ENCODE data around the gene MARCHF2.
A peak's percentile ranks its signal among the peaks of the same experiment; 100 is the strongest.

MARCHF2 gene

DNA sequence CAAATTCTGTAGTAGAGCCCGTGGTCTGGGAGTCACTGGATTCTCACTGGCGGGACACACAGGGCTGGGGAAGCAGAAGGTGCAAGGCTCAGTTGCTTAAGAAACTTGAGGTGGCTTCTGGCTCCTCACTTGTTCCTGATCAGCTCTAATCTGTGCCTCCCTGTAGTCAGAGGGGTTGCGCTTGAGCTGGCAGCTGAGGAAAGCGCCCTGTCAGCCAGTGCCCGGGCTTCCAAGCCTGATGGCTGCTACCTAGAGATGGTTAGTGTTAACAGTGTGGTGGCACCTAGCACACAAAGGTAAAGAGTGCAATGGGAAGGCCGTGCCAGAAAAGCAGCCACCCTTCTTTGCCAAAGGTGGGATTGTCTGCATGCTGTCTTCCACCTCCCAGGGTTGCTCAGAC lies 40.5 kb downstream of the MARCHF2 start:
- DNase-seq (ENCODE audit: low read depth), result no peak

GRCh38 chr19:8454218-8454617 lies 41.1 kb downstream of the MARCHF2 start:
- DNase-seq (ENCODE audit: low read depth), result no peak

DNA sequence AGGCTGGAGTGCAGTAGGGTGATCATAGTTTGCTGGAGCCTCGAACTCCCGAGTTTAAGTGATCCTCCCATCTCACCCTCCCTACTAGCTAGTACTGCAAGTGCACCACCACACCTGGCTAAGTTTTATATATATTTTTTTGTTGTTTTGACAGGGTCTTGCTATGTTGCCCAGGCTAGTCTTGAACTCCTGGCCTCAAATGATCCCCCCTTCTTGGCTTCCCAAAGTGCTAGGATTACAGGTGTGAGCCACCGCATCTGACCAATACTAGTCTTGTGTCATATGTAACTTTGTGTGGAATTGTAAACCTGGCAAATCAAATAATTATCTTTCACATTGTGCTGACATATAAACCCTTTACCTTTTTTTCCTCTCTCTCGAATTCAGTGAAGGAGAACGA lies 41.9 kb downstream of the MARCHF2 start:
- DNase-seq (ENCODE audit: low read depth), result no peak

- DNase-seq (ENCODE audit: low read depth), result no peak
These were observed 43.0 kb downstream of the MARCHF2 start for GRCh38 chr19:8456064-8456463.

- DNase-seq (ENCODE audit: low read depth), result no peak
These were observed 44.1 kb downstream of the MARCHF2 start for GRCh38 chr19:8457209-8457608.

GRCh38 chr19:8457827-8458226 lies 44.7 kb downstream of the MARCHF2 start:
- no peak for DNase-seq (ENCODE audit: low read depth)

DNA sequence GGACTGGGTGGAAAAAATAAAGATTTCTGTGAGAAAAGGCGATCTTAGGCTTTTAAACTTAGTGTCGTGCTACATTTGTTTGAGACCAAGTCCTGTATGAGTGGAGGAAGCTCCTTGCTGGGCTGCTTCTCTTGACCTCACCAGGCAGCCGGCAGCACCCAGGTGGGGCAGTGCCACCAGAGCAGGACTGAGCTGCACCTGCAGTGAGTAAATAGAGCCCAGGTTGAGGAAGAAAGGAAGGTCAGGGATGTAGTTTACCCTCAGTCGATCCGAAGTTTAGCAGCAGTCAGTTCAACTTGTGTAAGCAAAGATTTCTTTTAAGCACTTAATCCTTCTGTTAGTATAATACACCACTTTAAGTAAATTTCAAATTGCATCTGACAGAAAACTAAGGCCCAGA lies 45.3 kb downstream of the MARCHF2 start:
- no peak for DNase-seq (ENCODE audit: low read depth)

DNA sequence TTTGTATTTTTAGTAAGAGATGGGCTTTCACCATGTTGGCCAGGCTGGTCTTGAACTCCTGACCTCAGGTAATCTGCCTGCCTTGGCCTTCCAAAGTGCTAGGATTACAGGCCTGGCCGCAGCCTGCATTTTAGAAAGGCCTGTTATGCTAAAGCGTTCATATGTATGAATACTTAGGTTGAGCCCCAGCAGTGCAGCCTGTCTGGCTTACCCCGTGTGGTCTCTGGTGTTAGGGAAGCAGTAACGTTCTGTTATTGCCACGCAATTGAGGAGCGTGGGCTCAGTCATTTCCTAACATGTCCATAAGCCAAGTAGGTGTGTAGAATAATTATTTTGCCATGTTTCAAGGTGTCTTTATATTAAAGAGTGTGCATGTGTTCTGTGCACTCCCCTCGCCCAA lies 46.0 kb downstream of the MARCHF2 start:
- no peak for DNase-seq (ENCODE audit: low read depth)

DNA sequence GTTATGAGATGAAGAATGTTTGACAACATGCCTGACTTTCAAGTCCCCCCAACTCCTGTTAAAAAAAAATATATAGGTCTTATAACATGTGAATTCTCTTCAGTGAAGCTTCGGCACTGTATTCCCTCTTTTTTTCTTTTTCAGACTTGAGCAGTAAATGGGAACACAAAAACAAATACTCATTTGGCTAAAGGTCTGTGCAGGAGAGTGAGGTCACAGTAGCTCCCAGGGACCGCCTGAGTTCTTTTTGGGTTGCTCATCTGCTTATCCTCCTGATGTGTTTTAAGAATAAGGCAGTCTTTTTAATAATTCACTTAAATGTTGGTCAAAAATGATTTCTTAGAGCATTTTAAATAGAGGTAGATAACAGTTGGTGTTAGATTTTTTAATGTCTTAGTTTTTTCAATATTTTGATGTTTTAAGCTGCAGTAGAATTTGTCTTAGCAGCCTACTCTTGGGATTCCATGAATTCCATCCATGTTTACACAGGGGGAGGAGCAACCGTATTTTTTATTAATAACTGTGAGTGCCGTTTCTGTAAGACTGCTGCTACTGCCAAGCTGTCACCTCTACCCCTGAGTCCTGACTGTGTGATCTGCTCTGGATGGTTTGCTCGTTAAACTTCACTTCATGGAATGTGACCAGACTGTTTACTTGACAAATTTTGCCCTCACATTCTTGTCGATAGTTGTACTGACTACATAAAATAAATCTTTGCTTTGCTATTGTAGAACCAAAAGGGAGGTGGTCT lies 46.6 kb downstream of the MARCHF2 start:
- DNase-seq (ENCODE audit: low read depth), result peak; percentile 51

DNA sequence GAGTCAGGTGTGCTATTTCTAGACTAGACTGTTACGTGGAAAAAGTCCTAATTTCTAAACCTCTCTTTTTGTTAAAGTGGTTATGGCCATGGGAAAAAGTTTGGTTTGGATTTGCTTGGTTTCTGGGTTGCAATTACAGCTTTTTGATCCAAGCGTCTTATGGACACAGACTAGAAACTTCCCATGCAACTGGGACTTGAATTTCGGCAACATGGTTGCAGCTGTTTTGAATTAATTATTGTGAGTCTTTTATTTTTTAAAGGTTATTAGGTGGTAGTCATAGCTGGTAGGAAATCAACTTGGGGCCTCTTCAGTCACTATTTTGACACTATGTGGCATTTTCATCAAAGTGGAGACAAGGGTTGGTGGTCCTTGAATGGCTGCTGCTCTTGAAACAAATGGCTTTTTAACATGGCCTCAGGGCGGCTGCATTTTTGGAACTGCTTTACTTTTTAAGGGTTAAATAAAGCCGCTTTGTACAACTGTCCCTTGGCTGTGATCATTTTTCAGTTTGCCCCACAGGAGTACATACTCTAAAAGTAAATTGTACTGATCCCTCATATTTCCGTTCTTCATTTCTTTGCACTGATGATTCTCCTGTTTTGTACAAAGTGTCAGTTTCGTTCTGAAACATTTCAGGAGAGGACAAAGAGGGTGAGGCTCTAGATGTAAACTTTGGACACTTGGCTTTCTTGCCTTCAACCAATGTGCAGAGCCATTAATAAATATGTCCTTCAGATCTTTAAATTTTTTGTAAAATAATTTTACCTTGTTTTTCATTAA lies 47.6 kb downstream of the MARCHF2 start:
- DNase-seq (ENCODE audit: low read depth), result peak; percentile 72

- DNase-seq (ENCODE audit: low read depth), result no peak
These were observed 48.3 kb downstream of the MARCHF2 start for GRCh38 chr19:8461376-8461775.

DNA sequence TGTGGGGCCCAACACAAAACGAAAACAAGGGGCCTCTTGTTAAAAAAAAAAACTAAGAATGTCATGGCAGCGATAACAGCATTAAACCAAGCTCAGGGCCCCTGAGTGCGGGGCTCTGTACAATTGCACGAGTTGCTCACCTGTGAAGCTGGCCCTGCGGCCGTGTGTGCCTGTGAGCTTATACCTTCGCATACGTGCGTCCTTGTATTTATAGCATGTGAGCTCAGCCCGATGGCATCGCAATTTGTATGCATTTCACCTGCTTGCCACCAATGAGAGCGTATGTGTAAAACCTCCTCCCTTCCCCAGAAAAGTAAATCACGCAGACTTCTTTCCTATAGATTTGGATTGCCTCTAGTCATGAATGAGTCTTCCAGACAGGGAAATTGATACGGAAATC lies 48.8 kb downstream of the MARCHF2 start:
- DNase-seq (ENCODE audit: low read depth), result no peak

DNA sequence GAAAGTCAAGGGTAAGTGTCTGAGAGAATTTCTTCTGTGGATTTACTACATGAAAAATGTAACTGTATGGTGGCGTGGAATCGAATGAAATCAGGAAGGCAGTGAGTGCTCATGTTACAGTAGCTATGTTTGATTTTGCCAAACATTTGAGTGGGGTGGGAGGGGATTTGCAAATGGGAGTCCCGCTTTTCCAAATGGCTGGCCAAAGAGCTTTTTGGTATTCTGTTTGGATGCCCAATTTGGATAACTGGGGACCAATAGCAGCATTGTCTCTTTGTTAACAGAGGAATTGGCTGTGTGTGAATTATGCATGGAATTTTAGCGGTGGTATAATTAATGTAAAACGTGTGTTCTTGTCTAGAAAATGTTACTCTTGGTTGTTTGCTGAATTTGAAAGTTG lies 49.5 kb downstream of the MARCHF2 start:
- peak; percentile 50 for DNase-seq (ENCODE audit: low read depth)

- DNase-seq (ENCODE audit: low read depth), result no peak
These were observed 50.3 kb downstream of the MARCHF2 start for GRCh38 chr19:8463365-8463764.

GRCh38 chr19:8466018-8466417 lies 52.9 kb downstream of the MARCHF2 start:
- DNase-seq (ENCODE audit: low read depth), result peak; percentile 68

DNA sequence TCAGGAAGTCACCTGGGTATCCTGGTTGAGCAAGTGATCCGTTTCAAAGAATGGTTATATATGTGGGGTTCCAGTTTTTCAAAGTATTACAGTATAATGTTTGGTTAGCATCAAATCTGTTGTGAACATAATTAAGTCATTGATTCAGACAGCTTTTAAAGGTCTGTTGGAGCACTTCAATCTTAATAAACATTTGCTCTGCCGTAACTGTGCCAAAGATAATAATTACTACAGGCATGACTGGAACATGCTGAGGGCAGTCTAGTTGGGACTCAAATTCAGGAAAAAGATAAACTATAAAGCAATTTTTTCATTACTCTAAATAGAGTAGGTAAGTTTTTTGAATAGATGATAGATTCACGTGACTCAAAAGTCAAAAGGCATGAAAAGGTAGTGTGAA lies 55.0 kb downstream of the MARCHF2 start:
- DNase-seq (ENCODE audit: low read depth), result no peak

DNA sequence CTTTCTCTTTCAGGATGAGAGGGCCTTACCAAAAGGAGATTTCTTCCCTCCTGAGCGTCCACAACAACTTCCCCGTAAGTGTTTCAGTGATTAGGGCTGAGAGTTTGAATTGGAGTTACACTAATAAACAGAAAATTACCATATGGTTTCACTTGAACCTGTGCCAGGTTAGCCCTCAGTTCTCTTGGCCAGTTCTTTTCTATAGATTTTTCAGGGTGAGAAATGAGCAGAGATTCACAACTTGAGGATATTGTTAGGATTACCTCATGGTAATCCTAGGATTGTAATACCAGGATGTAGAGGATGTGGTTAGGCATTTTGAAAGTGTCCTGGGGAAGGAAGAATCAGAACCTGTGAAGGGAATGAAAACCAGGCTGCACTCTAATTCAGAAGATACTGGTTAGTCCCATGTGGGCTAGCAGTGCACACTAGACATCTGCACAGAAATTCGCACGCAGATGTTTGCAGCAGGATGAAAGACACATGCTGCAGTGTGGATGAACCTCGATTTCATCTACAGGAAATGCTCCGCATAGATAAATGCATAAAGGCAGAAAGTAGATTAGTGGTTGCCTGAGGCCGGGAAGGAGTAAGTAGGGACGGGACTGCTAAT lies 55.8 kb downstream of the MARCHF2 start:
- peak; percentile 73 for DNase-seq (ENCODE audit: low read depth)

- no peak for DNase-seq (ENCODE audit: low read depth)
These were observed 56.7 kb downstream of the MARCHF2 start for GRCh38 chr19:8469613-8470368.

- no peak for DNase-seq (ENCODE audit: low read depth)
These were observed 60.8 kb downstream of the MARCHF2 start for GRCh38 chr19:8473648-8474476.

DNA sequence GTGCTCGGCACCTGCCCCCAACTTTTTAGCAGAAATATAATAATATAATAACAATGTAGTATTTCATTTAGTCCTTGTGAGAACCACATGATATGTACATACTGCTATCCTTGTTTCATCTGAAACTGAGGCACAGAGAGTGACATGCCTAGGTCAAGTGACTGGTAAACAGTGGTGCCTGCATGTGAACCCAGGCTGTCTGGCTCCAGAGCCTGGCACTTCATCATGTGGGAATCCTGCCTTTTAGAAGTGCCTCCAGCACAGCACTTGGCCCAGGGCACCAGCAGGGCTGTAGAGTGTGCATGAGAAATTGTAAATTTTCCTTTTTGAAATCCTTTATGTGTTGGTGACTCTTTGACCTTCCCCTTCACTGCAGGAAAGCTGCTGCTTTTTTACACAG lies 61.9 kb downstream of the MARCHF2 start:
- DNase-seq (ENCODE audit: low read depth), result no peak

- DNase-seq (ENCODE audit: low read depth), result no peak
These were observed 63.4 kb downstream of the MARCHF2 start for GRCh38 chr19:8476524-8476923.

DNA sequence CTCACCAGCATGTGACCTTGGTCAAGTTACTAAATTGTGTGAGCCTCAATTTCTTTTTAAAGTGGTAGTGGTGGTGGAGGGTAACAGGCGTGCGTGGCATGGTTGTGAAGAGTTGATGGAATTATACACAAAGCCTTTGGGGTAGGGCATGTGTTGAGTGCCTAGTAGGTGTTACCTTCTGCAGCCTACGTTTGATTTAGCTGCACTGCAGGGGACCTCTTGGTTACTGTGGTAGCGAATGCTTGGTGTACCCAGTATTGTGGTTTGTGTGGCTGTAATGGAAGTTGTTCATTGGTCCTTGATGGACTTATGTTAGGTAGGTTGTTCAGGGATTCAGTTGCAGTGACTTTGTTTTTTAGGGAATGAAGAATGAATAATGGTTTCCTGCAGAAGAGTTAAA lies 64.8 kb downstream of the MARCHF2 start:
- no peak for DNase-seq (ENCODE audit: low read depth)
